Right lobe of liver (tissue), 6 donors: Measurements from ENCODE around the gene C10orf120. TPM values are rescaled to one million over a fixed set of nuclear protein-coding genes. Genes with fewer than 3 reads are reported as not detected.

Source experiments
- ATAC-seq, 4 donors: fragments of 200-7000 bp; cut with Tn5 transposase; one replicate each; pipeline ENCODE4 v1.9.1; 2020; ENCODE audit warnings: mild to moderate bottlenecking in 4 of 4, moderate library complexity in 4 of 4
- DNase-seq, 3 donors: peaks; one replicate each; pipeline ENCODE4 v3.0.0-alpha.2; 2020
- H3K27ac ChIP-seq, 3 donors: fragments of 200-600 bp; one replicate each; pipeline ENCODE4 v1.8.0; 2022
- H3K27me3 ChIP-seq, 2 donors: fragments of 200-600 bp; one replicate each; pipeline ENCODE4 v1.8.0; 2022
- H3K36me3 ChIP-seq, 4 donors: fragments of 200-600 bp; sonication (generic) in 1 of 4; one replicate each; pipeline versions ENCODE4 v1.5.1 to v1.8.0; 2017 to 2022; ENCODE audit warnings: control low read depth in 1 of 4
- H3K4me1 ChIP-seq, 4 donors: fragments of 200-600 bp; sonication (generic) in 1 of 4; one replicate each; pipeline versions ENCODE4 v1.5.1 to v1.8.0; 2017 to 2022; ENCODE audit warnings: control low read depth in 1 of 4
- H3K4me3 ChIP-seq, 3 donors: fragments of 200-600 bp; one replicate each; pipeline ENCODE4 v1.8.0; 2022
- H3K9me3 ChIP-seq, 4 donors: fragments of 200-600 bp; sonication (generic) in 1 of 4; one replicate each; pipeline versions ENCODE4 v1.5.1 to v1.8.0; 2017 to 2022; ENCODE audit warnings: control low read depth in 1 of 4
- CTCF ChIP-seq, 4 donors: fragments of 200-600 bp in 3 of 4; fragments of 450-650 bp in 1 of 4; IDR thresholded peaks; one replicate each; pipeline versions ENCODE4 v1.5.1 to v1.8.0; 2016 to 2022; ENCODE audit warnings: antibody characterized with exemption in 4 of 4, mild to moderate bottlenecking in 2 of 4
- POLR2A ChIP-seq: fragments of 450-650 bp; IDR thresholded peaks from one replicate; pipeline ENCODE4 v1.6.1; 2017; ENCODE audit warnings: antibody characterized with exemption, mild to moderate bottlenecking
- WGBS: methylation state at CpG from one replicate; pipeline ENCODE4 v1.1.6; 2018; ENCODE audit warnings: low coverage, low lambda C conversion rate; ENCODE audit not compliant: insufficient coverage; ENCODE audit errors: missing lambda C conversion rate; 5-methylcytosine and 5-hydroxymethylcytosine counted together
- intact Hi-C, 2 donors: fragments of 100-400 bp; cut with DNase I; formaldehyde crosslinking; loops; one replicate each; pipeline versions ENCODE4 v1.11.2 to v1.14.1; 2022
- total RNA-seq, 6 experiments: library from RNA; depleted of rRNA in 2 of 6; stranded (reverse); fragments of >200 nt in 2 of 6; fragmentation: NEBNext Ultra II Directional in 3 of 6; extraction: Animal tissue kit (Norgen Biotek cat#: 25700) in 3 of 6; gene quantifications; one replicate each; pipeline versions ENCODE4 v1.1.0 to v1.2.4, GENCODE V29; 2016 to 2023
- donor health status: DM: no; HTN: yes; CAD: no.
- donor health status: DM: no; HTN: no; CAD: no.
- donor health status: DM: no; HTN: no; CAD: no.
- donor health status: DM: no; HTN: yes; CAD: no.
- donor health status: DM: no; HTN: yes; CAD: no.

Gene C10orf120
- total RNA-seq, 6 experiments from 2014 or later, result not detected

- intact Hi-C loops, result no loop called here
- WGBS, result 54% methylated on average over 5 of the region's 6 CpGs
- Histone ChIP-seq H3K27me3 (no peaks in the 10 kb centered on the region), H3K36me3 (no peaks in the 10 kb centered on the region), H3K27ac (no peak overlapping the region), H3K4me3 (no peak overlapping the region), H3K9me3 (no peaks in the 10 kb centered on the region), H3K4me1 (no peaks in the 10 kb centered on the region)
- ATAC-seq (no peak), DNase-seq (no peak)
- TF ChIP-seq POLR2A (no peak), CTCF (IDR thresholded peaks at IDR 0.05) (no peak)
Observed at GRCh38 chr10:122660696-122661095, 39.0 kb downstream of the C10orf120 start.

GRCh38 chr10:122659651-122660050 lies 40.0 kb downstream of the C10orf120 start:
- 47% methylated on average over 7 of the region's 7 CpGs for WGBS
- H3K4me1 ChIP-seq, result no peaks in the 10 kb centered on the region
- H3K36me3 ChIP-seq, result no peaks in the 10 kb centered on the region
- ATAC-seq (no peak), DNase-seq (no peak)
- TF ChIP-seq CTCF (IDR thresholded peaks at IDR 0.05) (no peak), POLR2A (no peak)
- intact Hi-C loops, result no loop called here
- no peak overlapping the region for H3K27ac ChIP-seq
- no peak overlapping the region for H3K4me3 ChIP-seq
- no peaks in the 10 kb centered on the region for H3K9me3 ChIP-seq
- H3K27me3 ChIP-seq, result no peaks in the 10 kb centered on the region

- WGBS, result 68% methylated on average over 5 of the region's 6 CpGs
- no peaks in the 10 kb centered on the region for H3K36me3 ChIP-seq
- ATAC-seq (no peak), DNase-seq (no peak)
- H3K27me3 ChIP-seq, result no peaks in the 10 kb centered on the region
- no peak overlapping the region for H3K27ac ChIP-seq
- TF ChIP-seq CTCF (IDR thresholded peaks at IDR 0.05), result no peak
- H3K4me1 ChIP-seq, result no peaks in the 10 kb centered on the region
- intact Hi-C loops, result no loop called here
- H3K9me3 ChIP-seq, result no peaks in the 10 kb centered on the region
- H3K4me3 ChIP-seq, result no peak overlapping the region
Observed at GRCh38 chr10:122659126-122659525, 40.5 kb downstream of the C10orf120 start.

- intact Hi-C loops, result no loop called here
- DNase-seq, result no peak
- Histone ChIP-seq H3K36me3 (no peaks in the 10 kb centered on the region), H3K9me3 (no peaks in the 10 kb centered on the region), H3K4me3 (no peak overlapping the region), H3K27me3 (no peaks in the 10 kb centered on the region), H3K4me1 (no peaks in the 10 kb centered on the region), H3K27ac (no peak overlapping the region)
- no peak for ATAC-seq
- TF ChIP-seq POLR2A (no peak), CTCF (IDR thresholded peaks at IDR 0.05) (no peak)
- 64% methylated on average over 5 of the region's 8 CpGs for WGBS
Observed at GRCh38 chr10:122658356-122659049, 41.1 kb downstream of the C10orf120 start.
